Ascending aorta (tissue), 2 donors: ENCODE measurements around the gene RAB15. TPM values are rescaled to one million over a fixed set of nuclear protein-coding genes. Genes with fewer than 3 reads are reported as not detected.

Experiments used
- DNase-seq, 2 donors: peaks; one replicate each; pipeline ENCODE4 v3.0.0-alpha.2; 2019; ENCODE audit warnings: low spot score in 2 of 2
- H3K27ac ChIP-seq, 2 donors: fragments of 200-600 bp; sonication (generic); one replicate each; pipeline ENCODE4 v1.5.1; 2016 to 2017; ENCODE audit warnings: mild to moderate bottlenecking in 1 of 2
- H3K27me3 ChIP-seq: fragments of 200-600 bp; sonication (generic); one replicate; pipeline ENCODE4 v1.5.1; 2017
- H3K36me3 ChIP-seq, 2 donors: fragments of 200-600 bp; sonication (generic); one replicate each; pipeline ENCODE4 v1.5.1; 2016
- H3K4me1 ChIP-seq, 2 donors: fragments of 200-600 bp; sonication (generic); one replicate each; pipeline ENCODE4 v1.5.1; 2016 to 2017; ENCODE audit warnings: mild to moderate bottlenecking in 1 of 2
- H3K4me3 ChIP-seq, 2 donors: fragments of 200-600 bp; sonication (generic); one replicate each; pipeline ENCODE4 v1.5.1; 2016 to 2017; ENCODE audit warnings: mild to moderate bottlenecking in 1 of 2
- H3K9me3 ChIP-seq, 2 donors: fragments of 200-600 bp; sonication (generic); one replicate each; pipeline ENCODE4 v1.5.1; 2016
- CTCF ChIP-seq, 3 experiments: fragments of 200-600 bp in 2 of 3; fragments of 450-650 bp in 1 of 3; sonication (generic) in 2 of 3; IDR thresholded peaks; one replicate each; pipeline ENCODE4 v1.5.1; 2016 to 2019; ENCODE audit warnings: antibody characterized with exemption in 3 of 3, mild to moderate bottlenecking in 1 of 3, moderate library complexity in 1 of 3
- intact Hi-C: fragments of 100-400 bp; cut with DNase I; formaldehyde crosslinking; loops from one replicate; pipeline ENCODE4 v1.15.1; 2023
- total RNA-seq: library from RNA; depleted of rRNA; stranded (reverse); fragments of >200 nt; gene quantifications from one replicate; pipeline ENCODE4 v1.1.0, GENCODE V29; 2016

RAB15 gene
- total RNA-seq, 1 donor from 2014 or later, result 1.6 TPM

- peak in 1 of 3 experiments; percentile 37 for TF ChIP-seq CTCF (IDR thresholded peaks at IDR 0.05)
- Histone ChIP-seq H3K4me1 (peaks cover 3 to 14% of the 10 kb centered on the region in 2 donors), H3K27ac (no peak overlapping the region), H3K4me3 (no peak overlapping the region), H3K27me3 (no peaks in the 10 kb centered on the region), H3K9me3 (no peaks in the 10 kb centered on the region), H3K36me3 (no peaks in the 10 kb centered on the region)
- DNase-seq, result no peak
- intact Hi-C loops, result loop anchor here (5.0 to 10.0 kb wide), 5 partner anchors 104 to 1266 kb away; partner anchors contain the start of genes HSPA2, MAX, MTHFD1 and PPP1R36
Observed at GRCh38 chr14:64910847-64911495, 61.2 kb downstream of the RAB15 start.

GRCh38 chr14:64906022-64906421, 66.1 kb downstream of the RAB15 start:
- H3K27ac ChIP-seq, result no peak overlapping the region
- TF ChIP-seq CTCF (IDR thresholded peaks at IDR 0.05), result no peak
- intact Hi-C loops, result no loop called here

GRCh38 chr14:64899958-64900357, 72.2 kb downstream of the RAB15 start:
- intact Hi-C loops, result no loop called here
- H3K9me3 ChIP-seq, result no peaks in the 10 kb centered on the region
- TF ChIP-seq CTCF (IDR thresholded peaks at IDR 0.05), result no peak
- H3K4me3 ChIP-seq, result no peak overlapping the region
- H3K4me1 ChIP-seq, result no peaks in the 10 kb centered on the region
- H3K27me3 ChIP-seq, result no peaks in the 10 kb centered on the region
- no peak overlapping the region for H3K27ac ChIP-seq
- no peak for DNase-seq
- no peaks in the 10 kb centered on the region for H3K36me3 ChIP-seq

More at GRCh38 chr14:64906022-64906421, 66.1 kb downstream of the RAB15 start:
- DNase-seq, result no peak
- Histone ChIP-seq H3K4me3 (no peak overlapping the region), H3K36me3 (no peaks in the 10 kb centered on the region), H3K9me3 (no peaks in the 10 kb centered on the region), H3K27me3 (no peaks in the 10 kb centered on the region), H3K4me1 (no peaks in the 10 kb centered on the region)

Other genes with a start within 250 kb of the RAB15 start
- 14.9 TPM for gene SPTB, start 92.4 kb downstream of the RAB15 start, total RNA-seq
- 31.9 TPM for gene CHURC1, start 57.9 kb downstream of the RAB15 start, total RNA-seq
- gene GPX2, start 29.6 kb downstream of the RAB15 start, total RNA-seq, result not detected
- 13.9 TPM for gene FNTB, start 14.6 kb upstream of the RAB15 start, total RNA-seq
- 26.8 TPM for gene MAX, start 130.2 kb upstream of the RAB15 start, total RNA-seq